Heart right ventricle (tissue), 16 donors: ENCODE measurements around the gene AFDN. TPM values are rescaled to one million over a fixed set of nuclear protein-coding genes. Genes with fewer than 3 reads are reported as not detected.

Source experiments
- ATAC-seq, 8 donors: fragments of 200-7000 bp; cut with Tn5 transposase; one replicate each; pipeline ENCODE4 v1.9.1; 2020; ENCODE audit warnings: mild to moderate bottlenecking in 8 of 8, moderate library complexity in 8 of 8, moderate number of reproducible peaks in 1 of 8
- DNase-seq, 2 donors: peaks; one replicate each; pipeline ENCODE4 v3.0.0-alpha.2; 2020
- H3K27ac ChIP-seq, 10 donors: fragments of 200-600 bp; sonication (generic) in 2 of 10; one replicate each; pipeline versions ENCODE4 v1.5.0 to v1.8.0; 2020 to 2022; ENCODE audit warnings: mild to moderate bottlenecking in 3 of 10
- H3K27me3 ChIP-seq, 7 donors: fragments of 200-600 bp; one replicate each; pipeline ENCODE4 v1.8.0; 2021 to 2022; ENCODE audit warnings: mild to moderate bottlenecking in 2 of 7
- H3K36me3 ChIP-seq, 9 donors: fragments of 200-600 bp; sonication (generic) in 1 of 9; one replicate each; pipeline versions ENCODE4 v1.5.0 to v1.8.0; 2020 to 2022; ENCODE audit warnings: mild to moderate bottlenecking in 2 of 9
- H3K4me1 ChIP-seq, 9 donors: fragments of 200-600 bp; sonication (generic) in 1 of 9; one replicate each; pipeline versions ENCODE4 v1.5.0 to v1.8.0; 2020 to 2022; ENCODE audit warnings: mild to moderate bottlenecking in 4 of 9
- H3K4me3 ChIP-seq, 10 donors: fragments of 200-600 bp; sonication (generic) in 2 of 10; one replicate each; pipeline versions ENCODE4 v1.5.0 to v1.8.0; 2020 to 2022; ENCODE audit warnings: mild to moderate bottlenecking in 7 of 10, moderate library complexity in 2 of 10
- H3K9me3 ChIP-seq, 11 donors: fragments of 200-600 bp in 10 of 11; sonication (generic) in 2 of 11; one replicate each; pipeline versions ENCODE4 v1.5.0 to v1.8.0; 2013 to 2022; ENCODE audit warnings: mild to moderate bottlenecking in 2 of 11, control low read depth in 1 of 11, moderate library complexity in 1 of 11
- CTCF ChIP-seq, 9 donors: fragments of 200-600 bp; sonication (generic) in 2 of 9; IDR thresholded peaks; one replicate each; pipeline versions ENCODE4 v1.5.0 to v1.8.0; 2021 to 2022; ENCODE audit warnings: antibody characterized with exemption in 9 of 9, mild to moderate bottlenecking in 5 of 9, moderate library complexity in 1 of 9
- WGBS, 2 donors: extraction: QIAGEN DNeasy Blood & Tissue Kit; methylation state at CpG; one replicate each; pipeline ENCODE4 v1.1.7; 2013; ENCODE audit warnings: inconsistent platforms in 1 of 2; 5-methylcytosine and 5-hydroxymethylcytosine counted together
- intact Hi-C, 10 donors: fragments of 100-400 bp; cut with DNase I; formaldehyde crosslinking; loops; one replicate each; pipeline versions ENCODE4 v1.11.1 to v1.14.2; 2022
- polyA plus RNA-seq, 2 donors: library from polyadenylated mRNA; stranded (reverse); fragments of 200-250 nt; gene quantifications; one replicate each; pipeline ENCODE4 v1.2.3, GENCODE V29; 2013
- total RNA-seq, 10 donors: library from RNA; stranded (reverse); fragmentation: NEBNext Ultra II Directional in 3 of 10; extraction: Animal tissue kit (Norgen Biotek cat#: 25700) in 3 of 10; gene quantifications; one replicate each; pipeline versions ENCODE4 v1.2.1 to v1.2.4, GENCODE V29; 2021 to 2023
- donor health status: Arrhythmogenic right ventricular cardiomyopathy.
- donor health status: ischemic (EF 13 %, LVEDD 7.1; RV severe dilation, severe dysfunction).
- donor health status: healthy with polysubstance abuse.
- donor health status: DM: no; HTN: yes; CAD: no.
- donor health status: DM: no; HTN: no; CAD: no.
- donor health status: ischemic (EF 25% LVEDD 6.9; RV normal size, moderate dysfunction).
- donor health status: ischemic (EF 25% LVEDD 5.7; RV mildly dilated, moderate dysfunction).
- donor health status: healthy.
- donor health status: DM: yes; HTN: yes; CAD: no.
- donor health status: Ischemic cardiomyopathy.
- donor health status: ischemic (EF 35%, LVEDD 5.7; RV mildly dilated, moderate dysfunction).
- donor health status: nonischemic (EF 11% LVEDD 7.7; RV severe dilation, severe dysfunction).
- donor health status: DM: yes; HTN: yes; CAD: no.
- donor health status: PGD.
- donor health status: ischemic (EF 29% LVEDD 5.4; RV normal size, mild dysfunction).
- donor health status: nonischemic (EF 23%, LVEDD 6.1; RV moderate dilation, normal function).

AFDN gene
- total and polyA plus RNA-seq, 12 donors: 17.4 to 79.9 (median 58.0) TPM

- Histone ChIP-seq H3K9me3 (no peaks in the 10 kb centered on the region), H3K27me3 (peaks cover 0 to 24% (median 0%) of the 10 kb centered on the region in 7 donors), H3K4me1 (peaks cover 0 to 24% (median 4%) of the 10 kb centered on the region in 9 donors), H3K36me3 (no peaks in the 10 kb centered on the region), H3K27ac (no peak overlapping the region), H3K4me3 (no peak overlapping the region)
- no peak for TF ChIP-seq CTCF (IDR thresholded peaks at IDR 0.05)
- DNase-seq (no peak), ATAC-seq (no peak)
- WGBS, 2 donors: 88 to 89% methylated on average over 11 of the region's 11 CpGs
- intact Hi-C loops: no loop called here
Measured at GRCh38 chr6:167791091-167791779, 35.5 kb upstream of the AFDN start.

- peaks cover 0 to 23% (median 10%) of the 10 kb centered on the region in 9 donors for H3K4me1 ChIP-seq
- ATAC-seq (no peak), DNase-seq (no peak)
- H3K9me3 ChIP-seq: no peaks in the 10 kb centered on the region
- no peak overlapping the region for H3K27ac ChIP-seq
- no peak overlapping the region for H3K4me3 ChIP-seq
- no peaks in the 10 kb centered on the region for H3K36me3 ChIP-seq
- intact Hi-C loops: no loop called here
- TF ChIP-seq CTCF (IDR thresholded peaks at IDR 0.05): no peak
- peaks cover 0 to 31% (median under 1%) of the 10 kb centered on the region in 7 donors for H3K27me3 ChIP-seq
- 79 to 82% methylated on average over 13 of the region's 13 CpGs for WGBS, 2 donors
Measured at GRCh38 chr6:167791780-167792478, 34.8 kb upstream of the AFDN start.

- no peak for ATAC-seq
- no peak for TF ChIP-seq CTCF (IDR thresholded peaks at IDR 0.05)
- DNase-seq: no peak
- intact Hi-C loops: no loop called here
- 55 to 60% methylated on average over 9 of the region's 9 CpGs for WGBS, 2 donors
- H3K4me1 ChIP-seq: peaks cover 0 to 23% (median 10%) of the 10 kb centered on the region in 9 donors
- peak overlapping the region in 1 of 10 donors; percentile 1 for H3K27ac ChIP-seq
- H3K4me3 ChIP-seq: no peak overlapping the region
- H3K27me3 ChIP-seq: peaks cover 0 to 46% (median 3%) of the 10 kb centered on the region in 7 donors
- no peaks in the 10 kb centered on the region for H3K36me3 ChIP-seq
- H3K9me3 ChIP-seq: no peaks in the 10 kb centered on the region
Measured at GRCh38 chr6:167793421-167793820, 33.3 kb upstream of the AFDN start.

GRCh38 chr6:167794161-167795157, 32.3 kb upstream of the AFDN start:
- Histone ChIP-seq H3K27ac (no peak overlapping the region), H3K36me3 (no peaks in the 10 kb centered on the region), H3K9me3 (no peaks in the 10 kb centered on the region), H3K4me3 (peak overlapping the region in 2 of 10 donors; percentile 48 to 56), H3K27me3 (peaks cover 0 to 48% (median 3%) of the 10 kb centered on the region in 7 donors), H3K4me1 (peaks cover 0 to 29% (median 10%) of the 10 kb centered on the region in 9 donors)
- no peak for ATAC-seq
- DNase-seq: no peak
- TF ChIP-seq CTCF (IDR thresholded peaks at IDR 0.05): no peak
- whole genome bisulfite sequencing, 2 donors: 88 to 95% methylated on average over 18 of the region's 18 CpGs
- intact Hi-C loops: no loop called here
